HG02678 (cell line): ENCODE measurements around the gene GALNTL6.
A peak's percentile ranks its signal among the peaks of the same experiment; 100 is the strongest.

Source experiments
- ATAC-seq: cut with Tn5 transposase; IDR thresholded peaks from one replicate; pipeline ENCODE4 v1.9.1; 2021; ENCODE audit warnings: mild to moderate bottlenecking, moderate library complexity; ENCODE audit not compliant: unreplicated experiment

The GALNTL6 gene

DNA sequence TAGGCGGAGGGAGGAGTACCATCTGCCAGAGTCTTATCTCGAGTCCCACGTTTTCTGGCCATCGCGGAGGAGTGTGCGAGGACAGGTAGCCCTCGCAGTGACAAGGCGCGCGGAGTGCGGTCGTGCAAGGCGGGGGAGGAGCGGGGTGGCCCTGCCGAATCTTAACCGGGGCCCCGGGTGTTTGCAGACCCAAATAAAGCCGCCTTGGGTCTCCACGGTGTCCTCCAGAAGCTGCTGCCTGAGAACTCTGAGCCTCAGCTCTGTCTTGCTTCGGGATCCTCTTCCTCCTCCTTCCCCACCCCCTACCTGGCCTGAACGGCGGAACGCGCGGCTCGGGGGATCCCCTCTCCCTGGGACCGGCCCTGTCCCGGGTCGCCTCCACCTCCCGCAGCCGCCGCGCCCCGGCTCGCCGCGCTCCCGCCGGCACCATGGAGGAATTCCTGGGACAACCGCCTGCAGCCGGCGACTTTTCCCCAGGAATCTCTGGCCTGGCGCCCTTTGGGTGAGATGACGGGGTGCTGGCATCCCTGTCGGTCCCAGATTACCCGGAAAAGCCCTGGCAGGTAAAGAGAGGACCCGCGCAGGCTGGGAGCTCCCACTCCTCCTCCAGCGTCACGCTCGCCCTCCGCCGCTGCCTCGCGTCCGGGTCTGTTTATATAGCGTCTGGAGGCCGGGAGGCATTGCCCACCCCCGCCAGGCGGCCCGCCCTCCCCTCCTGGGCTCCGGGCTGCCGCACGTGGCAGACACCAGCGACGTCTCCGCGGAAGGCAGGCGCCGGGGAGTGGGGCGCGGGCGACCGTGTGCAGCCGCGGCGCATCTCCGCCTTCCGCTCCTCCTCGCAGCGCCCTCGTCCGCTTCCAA, at the start of gene GALNTL6:
GALNTL6 (plus strand) TSS at position 740 of the 861 bp plus-strand sequence.
- peak; percentile 43 for ATAC-seq

DNA sequence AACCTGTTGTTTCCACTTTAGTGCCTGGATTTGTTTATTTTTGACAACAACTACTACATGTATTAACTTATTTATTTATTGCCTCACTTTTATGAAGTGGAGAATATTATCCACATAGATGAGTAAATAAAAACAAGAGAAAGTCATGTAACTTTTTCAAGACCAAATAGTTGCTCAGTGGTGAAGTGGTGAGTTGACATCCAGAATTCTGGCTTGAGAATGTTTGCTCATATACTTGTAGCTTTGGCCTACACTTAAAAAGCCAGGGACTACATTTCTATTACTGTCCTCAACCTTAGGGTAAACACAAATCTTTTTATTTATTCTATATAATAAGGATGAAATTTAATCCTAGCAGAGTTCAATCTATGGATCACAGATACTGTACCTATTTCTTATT, 47.7 kb upstream of the GALNTL6 start:
- ATAC-seq = no peak

- ATAC-seq = no peak
These were observed 38.5 kb upstream of the GALNTL6 start for GRCh38 chr4:171774642-171775190.

GRCh38 chr4:171779301-171779700, 33.9 kb upstream of the GALNTL6 start:
- ATAC-seq = no peak

- ATAC-seq = no peak
These were observed 27.8 kb upstream of the GALNTL6 start for GRCh38 chr4:171785388-171785787.

- no peak for ATAC-seq
These were observed 19.5 kb upstream of the GALNTL6 start for GRCh38 chr4:171793723-171794122.

DNA sequence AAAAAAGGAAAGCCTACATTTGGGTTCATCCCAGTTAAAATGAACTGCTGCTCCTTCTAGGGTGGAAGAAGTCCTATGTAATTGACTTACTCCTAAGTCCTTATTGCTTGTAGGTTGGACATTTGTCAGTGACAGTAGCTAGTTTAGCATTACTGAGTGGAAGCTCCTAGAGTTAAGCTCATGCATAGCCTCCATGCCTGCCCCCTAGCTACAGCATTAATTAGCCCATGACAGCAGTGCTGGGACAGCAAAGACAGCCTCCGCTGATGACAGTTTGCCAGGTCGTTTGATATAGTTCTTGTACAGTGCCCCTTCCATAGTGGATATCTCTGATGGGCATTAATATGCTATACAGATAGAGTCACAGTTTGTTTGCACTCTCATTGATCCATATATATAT, 18.7 kb upstream of the GALNTL6 start:
- ATAC-seq = no peak

- no peak for ATAC-seq
These were observed 3.4 kb upstream of the GALNTL6 start for GRCh38 chr4:171809854-171810253.

GRCh38 chr4:171812333-171812664, 905 bp upstream of the GALNTL6 start:
- no peak for ATAC-seq

DNA sequence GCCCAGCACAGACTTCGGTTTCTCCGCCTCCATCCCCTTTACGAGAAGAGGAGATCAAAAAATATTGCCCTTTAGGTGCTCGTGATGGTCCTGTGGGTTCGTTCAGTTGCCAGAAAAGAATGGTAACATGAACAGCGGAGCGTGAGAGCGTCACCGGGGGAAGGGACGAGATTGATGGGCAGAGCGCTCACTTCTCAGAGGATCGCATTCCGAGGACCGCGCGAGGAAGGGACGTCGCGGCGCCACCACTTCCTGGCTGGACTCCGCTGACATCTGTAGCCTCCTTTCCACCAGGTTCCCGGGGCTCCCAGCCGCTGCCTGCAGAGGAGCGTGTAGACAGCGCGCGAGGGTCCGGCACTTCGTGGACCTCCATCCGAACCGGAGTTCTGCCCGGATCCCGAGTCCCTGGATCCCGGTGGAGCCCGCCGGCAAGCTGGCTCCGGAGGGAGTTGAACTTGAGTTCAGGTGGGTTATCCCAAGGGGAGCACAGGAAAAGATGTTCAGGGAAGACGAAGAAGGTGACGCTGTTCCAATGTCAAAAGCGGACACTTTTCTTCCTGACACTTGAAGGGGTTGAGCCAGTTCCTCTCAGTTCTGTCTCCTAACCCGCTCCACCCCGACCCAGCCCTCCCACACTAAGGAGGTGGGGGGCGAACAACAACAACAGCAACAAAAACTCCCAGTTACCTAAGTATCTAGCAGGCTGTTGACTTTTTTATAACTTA, 484 bp downstream of the GALNTL6 start:
- peak; percentile 25 for ATAC-seq

GRCh38 chr4:171814545-171814944, 1.3 kb downstream of the GALNTL6 start:
- ATAC-seq = no peak

- ATAC-seq = no peak
These were observed 3.8 kb downstream of the GALNTL6 start for GRCh38 chr4:171817026-171817425.

DNA sequence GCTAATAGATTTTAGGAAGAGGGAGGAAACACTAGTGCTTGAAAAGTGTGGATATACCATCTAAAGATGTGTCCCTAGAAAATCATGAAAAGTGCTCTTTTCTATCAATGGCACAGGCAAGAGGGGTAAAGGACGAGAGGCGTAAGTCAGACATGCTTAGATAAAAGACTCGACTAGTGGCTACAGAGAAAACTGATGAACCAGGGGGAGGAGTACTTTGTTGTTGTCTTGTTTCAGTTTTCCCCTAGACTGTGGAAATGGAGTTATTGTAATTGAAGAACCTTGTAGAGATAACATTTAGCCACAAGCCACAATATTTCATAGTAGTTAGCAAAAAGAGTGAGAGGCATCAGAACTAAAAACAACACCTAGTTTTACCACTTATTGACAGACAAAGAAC, 21.4 kb downstream of the GALNTL6 start:
- no peak for ATAC-seq

DNA sequence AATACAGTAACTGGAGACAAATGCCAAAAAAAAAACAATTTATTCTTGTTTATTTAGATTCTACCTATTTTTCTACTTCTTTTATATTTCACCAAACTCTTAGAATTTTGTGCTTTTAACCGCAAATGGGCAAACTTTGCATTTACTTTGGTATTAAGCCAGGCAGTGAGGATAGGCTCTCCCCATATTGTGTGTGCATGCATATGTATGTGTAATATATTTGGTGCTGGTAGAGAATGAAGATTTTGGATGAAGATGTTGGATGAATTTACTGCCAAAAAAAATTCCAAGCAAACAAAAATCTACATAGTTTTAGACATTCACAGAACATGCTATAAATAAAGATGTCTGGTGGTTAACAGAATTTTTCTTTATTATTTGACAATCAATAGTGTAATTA, 30.3 kb downstream of the GALNTL6 start:
- ATAC-seq = no peak

- peak; percentile 73 for ATAC-seq
These were observed 33.0 kb downstream of the GALNTL6 start for GRCh38 chr4:171846232-171846631.

GRCh38 chr4:171846893-171847292, 33.7 kb downstream of the GALNTL6 start:
- no peak for ATAC-seq

DNA sequence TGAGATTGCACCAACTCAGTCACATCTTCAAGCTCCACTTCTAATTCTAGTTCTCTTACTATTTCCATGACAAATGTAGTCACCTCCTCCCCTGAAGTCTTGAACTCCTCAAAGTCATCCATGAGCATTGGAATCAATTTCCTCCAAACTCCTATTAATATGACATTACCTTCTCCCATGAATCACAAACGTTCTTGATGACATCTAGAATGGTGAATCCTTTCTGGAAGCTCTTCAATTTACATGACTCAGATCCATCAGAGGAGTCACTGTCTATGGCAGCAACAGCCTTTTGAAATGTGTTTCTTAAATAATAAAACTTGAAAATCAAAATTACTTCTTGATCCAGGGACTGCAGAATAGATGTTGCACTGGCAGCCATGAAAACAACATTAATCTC, 34.5 kb downstream of the GALNTL6 start:
- ATAC-seq = no peak

DNA sequence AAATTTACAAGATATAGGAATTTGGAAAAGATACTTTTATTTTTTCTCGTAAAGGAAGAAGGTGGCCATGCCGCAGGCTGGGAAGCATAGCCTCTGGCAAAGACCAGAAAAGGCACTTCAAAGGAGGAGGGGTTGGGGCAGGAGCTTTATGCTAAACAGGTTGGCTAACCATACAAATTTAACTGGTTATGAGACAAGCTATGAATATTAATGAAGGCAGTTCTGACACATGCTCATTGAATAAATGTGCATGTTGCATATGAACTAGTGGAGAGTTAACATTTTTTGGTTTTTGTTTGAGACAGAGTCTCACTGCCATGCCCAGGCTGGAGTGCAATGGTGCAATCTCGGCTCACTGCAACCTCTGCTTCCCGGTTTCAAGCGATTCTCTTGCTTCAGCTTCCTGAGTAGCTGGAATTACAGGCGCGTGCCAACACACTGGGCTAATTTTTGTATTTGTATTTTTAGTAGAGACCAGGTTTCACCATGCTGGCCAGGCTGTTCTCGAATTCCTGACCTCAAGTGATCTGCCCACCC, 36.5 kb downstream of the GALNTL6 start:
- no peak for ATAC-seq

GRCh38 chr4:171851295-171851694, 38.1 kb downstream of the GALNTL6 start:
- no peak for ATAC-seq

DNA sequence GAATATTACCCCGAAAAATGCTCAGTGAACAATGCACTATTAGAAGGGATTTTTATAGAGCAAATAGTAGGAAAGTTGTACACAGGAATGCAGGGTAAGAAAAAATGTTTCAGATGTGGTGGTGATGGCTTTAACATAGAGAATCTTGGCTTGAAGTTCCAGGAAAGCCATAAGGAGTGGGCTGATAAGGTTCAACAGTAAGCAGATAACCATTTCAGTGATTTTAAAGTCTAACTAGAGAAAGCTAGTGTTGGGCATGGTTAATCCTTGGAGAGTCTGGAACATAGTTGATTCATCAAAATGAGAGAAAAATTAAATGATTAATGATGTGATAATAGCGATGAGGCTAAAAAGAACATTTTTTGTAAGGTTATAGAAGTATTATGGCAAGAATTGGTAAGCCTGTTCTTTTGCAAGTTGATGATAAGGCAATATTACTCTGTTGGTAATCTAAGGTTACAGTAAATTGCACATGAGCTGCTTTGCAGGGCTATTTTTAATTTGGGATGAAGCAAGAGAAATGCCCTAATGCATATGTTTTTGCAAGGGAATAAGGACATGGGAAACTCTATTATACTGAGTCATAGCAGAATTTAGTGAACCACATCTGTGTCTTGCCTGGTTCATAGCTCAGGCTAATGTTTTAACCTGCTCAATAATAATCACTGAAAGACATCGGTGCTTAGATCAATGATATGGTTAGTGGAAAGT, 44.3 kb downstream of the GALNTL6 start:
- no peak for ATAC-seq

- ATAC-seq = no peak
These were observed 62.1 kb downstream of the GALNTL6 start for GRCh38 chr4:171875291-171875690.
